KMS-11 (cell line): ENCODE results near the gene CSRP1.

Experiments
- H2AFZ ChIP-seq: fragments of 200-600 bp; sonication (generic); 2 replicates; pipeline ENCODE4 v1.6.1; 2016; ENCODE audit warnings: antibody characterized with exemption, mixed run types, low read depth
- H3K27ac ChIP-seq: fragments of 200-600 bp; sonication (generic); 2 replicates; pipeline ENCODE4 v1.6.1; 2016; ENCODE audit warnings: mild to moderate bottlenecking, mixed run types
- H3K27me3 ChIP-seq: fragments of 200-600 bp; sonication (generic); 2 replicates; pipeline ENCODE4 v1.6.1; 2017; ENCODE audit warnings: mild to moderate bottlenecking, low read depth, mixed run types, moderate library complexity; ENCODE audit not compliant: insufficient read depth
- H3K36me3 ChIP-seq: fragments of 200-600 bp; sonication (generic); 2 replicates; pipeline ENCODE4 v1.6.1; 2017; ENCODE audit warnings: mild to moderate bottlenecking, mixed run types; ENCODE audit not compliant: insufficient read depth
- H3K4me1 ChIP-seq: fragments of 200-600 bp; sonication (generic); 2 replicates; pipeline ENCODE4 v1.6.1; 2016; ENCODE audit warnings: mild to moderate bottlenecking, low read depth, mixed run types; ENCODE audit not compliant: poor library complexity, severe bottlenecking
- H3K4me2 ChIP-seq: fragments of 200-600 bp; sonication (generic); 2 replicates; pipeline ENCODE4 v1.7.0; 2016; ENCODE audit warnings: mild to moderate bottlenecking, mixed run types
- H3K4me3 ChIP-seq: fragments of 200-600 bp; sonication (generic); IDR thresholded peaks from 2 replicates; pipeline ENCODE4 v1.6.1; 2017; ENCODE audit warnings: low read depth, low read length, mixed read lengths; ENCODE audit not compliant: insufficient read depth
- H3K79me2 ChIP-seq: fragments of 200-600 bp; sonication (generic); 2 replicates; pipeline ENCODE4 v1.6.1; 2016; ENCODE audit warnings: low read depth, mixed run types; ENCODE audit not compliant: insufficient read depth
- H3K9ac ChIP-seq: fragments of 200-600 bp; sonication (generic); 2 replicates; pipeline ENCODE4 v1.6.1; 2016; ENCODE audit warnings: mild to moderate bottlenecking, mixed run types
- H4K20me1 ChIP-seq: fragments of 200-600 bp; sonication (generic); 2 replicates; pipeline ENCODE4 v1.6.1; 2016; ENCODE audit warnings: mild to moderate bottlenecking, mixed run types; ENCODE audit not compliant: insufficient read depth
- CTCF ChIP-seq: fragments of 200-600 bp; sonication (generic); conservative IDR thresholded peaks from 2 replicates; pipeline ENCODE4 v1.6.1; 2017; ENCODE audit warnings: low read depth, mild to moderate bottlenecking, antibody characterized with exemption, low read length, moderate library complexity, mixed read lengths

Gene CSRP1

DNA sequence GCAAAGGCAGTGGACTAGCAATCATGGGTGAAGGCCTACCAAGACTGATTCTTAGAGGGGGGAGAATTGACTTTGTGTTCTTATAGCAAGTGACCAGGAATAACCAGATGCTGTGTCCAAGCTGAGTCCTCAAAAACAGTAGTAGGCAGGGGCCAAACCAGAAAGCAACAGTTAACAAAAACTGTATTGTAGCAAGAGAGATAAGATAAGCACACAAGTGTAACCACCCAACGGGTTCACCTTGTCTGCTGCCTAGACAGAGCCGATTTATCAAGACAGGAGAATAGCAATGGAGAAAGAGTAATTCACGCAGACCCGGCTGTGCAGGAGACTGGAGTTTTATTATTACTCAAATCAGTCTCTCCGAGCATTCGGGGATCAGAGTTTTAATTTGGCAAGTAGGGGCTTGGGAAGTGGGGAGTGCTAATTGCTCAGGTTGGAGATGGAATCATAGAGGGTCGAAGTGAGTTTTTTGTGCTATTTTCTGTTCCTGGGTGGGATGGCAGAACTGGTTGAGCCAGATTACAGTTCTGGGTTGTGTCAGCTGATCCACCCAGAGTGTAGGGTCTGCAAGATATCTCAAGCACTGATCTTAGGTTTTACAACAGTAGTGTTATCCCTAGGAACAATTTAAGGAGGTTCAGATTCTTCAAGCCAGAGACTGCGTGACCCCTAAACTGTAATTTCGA lies 8.3 kb upstream of the CSRP1 start:
- H3K27me3 ChIP-seq = no peaks in the 10 kb centered on the region
- no peak overlapping the region for H3K27ac ChIP-seq
- H3K4me2 ChIP-seq = no peak overlapping the region
- TF ChIP-seq CTCF = no peak
- H3K9ac ChIP-seq = no peak overlapping the region
- H3K4me3 ChIP-seq = no peak overlapping the region
- H4K20me1 ChIP-seq = no peaks in the 10 kb centered on the region
- H3K36me3 ChIP-seq = no peaks in the 10 kb centered on the region
- H3K79me2 ChIP-seq = no peaks in the 10 kb centered on the region
- peaks cover 20% of the 10 kb centered on the region for H3K4me1 ChIP-seq
- H2AFZ ChIP-seq = no peak overlapping the region

GRCh38 chr1:201514466-201514865 lies 7.5 kb upstream of the CSRP1 start:
- H3K79me2 ChIP-seq = no peaks in the 10 kb centered on the region
- H4K20me1 ChIP-seq = no peaks in the 10 kb centered on the region
- TF ChIP-seq CTCF = no peak
- H3K36me3 ChIP-seq = no peaks in the 10 kb centered on the region
- H3K4me2 ChIP-seq = no peak overlapping the region
- H3K4me1 ChIP-seq = peaks cover 20% of the 10 kb centered on the region
- H3K4me3 ChIP-seq = no peak overlapping the region
- no peak overlapping the region for H3K27ac ChIP-seq
- H3K27me3 ChIP-seq = no peaks in the 10 kb centered on the region
- H3K9ac ChIP-seq = no peak overlapping the region
- no peak overlapping the region for H2AFZ ChIP-seq

DNA sequence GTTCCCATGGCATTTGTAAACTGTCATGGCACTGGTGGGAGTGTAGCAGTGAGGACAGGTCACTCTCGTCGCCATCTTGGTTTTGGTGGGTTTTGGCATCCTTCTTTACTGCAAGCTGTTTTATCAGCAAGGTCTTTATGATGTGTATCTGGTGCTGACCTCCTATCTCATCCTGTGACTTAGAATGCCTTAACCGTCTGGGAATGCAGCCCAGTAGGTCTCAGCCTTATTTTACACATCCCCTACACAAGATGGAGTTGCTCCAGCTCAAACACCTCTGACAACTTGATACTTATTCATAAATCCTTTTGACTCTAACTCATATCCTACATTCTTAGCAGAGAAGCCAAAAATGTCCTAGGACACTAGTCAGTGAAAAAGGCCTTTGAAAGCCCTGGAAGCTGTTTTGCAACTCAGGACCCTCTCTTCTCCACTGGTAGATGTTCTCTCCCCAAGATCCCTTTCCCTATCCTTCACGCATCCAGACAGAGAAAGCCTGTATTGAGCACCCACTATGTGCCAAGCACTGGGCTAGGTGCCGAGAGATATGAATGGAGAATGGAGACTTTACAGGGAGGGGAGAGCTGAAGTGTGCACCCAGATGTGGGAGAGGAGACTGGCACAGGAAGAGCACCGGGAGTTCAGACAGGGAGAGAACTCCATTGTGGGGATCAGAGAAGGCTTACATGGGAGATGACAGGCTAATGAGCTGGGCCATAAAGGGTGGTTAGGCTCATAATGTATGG lies 6.7 kb upstream of the CSRP1 start:
- H3K4me2 ChIP-seq = no peak overlapping the region
- H3K9ac ChIP-seq = no peak overlapping the region
- no peaks in the 10 kb centered on the region for H3K27me3 ChIP-seq
- H3K27ac ChIP-seq = no peak overlapping the region
- H3K4me3 ChIP-seq = no peak overlapping the region
- H3K79me2 ChIP-seq = no peaks in the 10 kb centered on the region
- no peaks in the 10 kb centered on the region for H3K36me3 ChIP-seq
- TF ChIP-seq CTCF = no peak
- H3K4me1 ChIP-seq = peaks cover 25% of the 10 kb centered on the region
- H4K20me1 ChIP-seq = no peaks in the 10 kb centered on the region
- no peak overlapping the region for H2AFZ ChIP-seq

DNA sequence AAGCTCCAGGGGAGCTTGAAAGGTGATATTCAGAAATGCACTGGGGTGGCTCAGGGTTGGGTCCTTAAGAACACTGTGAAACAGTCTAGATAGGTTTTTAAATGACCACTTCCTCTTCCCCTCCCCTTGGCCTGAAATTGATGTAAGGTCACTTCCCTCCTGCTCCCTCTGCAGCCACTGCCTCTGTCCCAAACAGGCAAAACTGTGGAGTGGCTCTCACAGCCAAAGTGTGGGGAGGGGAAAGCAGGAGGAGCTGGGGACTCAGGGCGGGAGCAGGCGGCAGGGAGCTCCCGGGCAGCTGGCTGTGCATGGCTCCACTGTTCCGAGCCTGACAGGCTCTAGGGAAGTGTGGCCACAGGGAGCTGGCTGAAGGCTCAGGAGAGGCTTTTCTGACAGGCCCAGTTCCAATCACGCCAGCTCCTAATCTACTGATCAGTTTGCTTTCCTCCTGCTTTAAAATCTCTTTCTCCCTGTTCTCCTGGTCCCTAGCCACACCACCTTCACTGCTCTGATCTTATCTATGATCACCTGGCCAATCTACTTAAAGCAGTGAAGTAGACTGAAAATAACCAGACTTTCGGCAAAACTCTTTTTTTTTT lies 5.1 kb upstream of the CSRP1 start:
- Histone ChIP-seq H3K27ac (no peak overlapping the region), H3K36me3 (no peaks in the 10 kb centered on the region), H3K4me2 (0 out of 2 replicates have a peak overlapping the region, but pooled peaks have one; percentile 2), H3K9ac (no peak overlapping the region), H3K27me3 (no peaks in the 10 kb centered on the region), H3K79me2 (no peaks in the 10 kb centered on the region), H4K20me1 (no peaks in the 10 kb centered on the region), H2AFZ (no peak overlapping the region), H3K4me1 (peaks cover 41% of the 10 kb centered on the region), H3K4me3 (no peak overlapping the region)
- TF ChIP-seq CTCF = no peak
